ENCODE data around the gene DSG4.

DNA sequence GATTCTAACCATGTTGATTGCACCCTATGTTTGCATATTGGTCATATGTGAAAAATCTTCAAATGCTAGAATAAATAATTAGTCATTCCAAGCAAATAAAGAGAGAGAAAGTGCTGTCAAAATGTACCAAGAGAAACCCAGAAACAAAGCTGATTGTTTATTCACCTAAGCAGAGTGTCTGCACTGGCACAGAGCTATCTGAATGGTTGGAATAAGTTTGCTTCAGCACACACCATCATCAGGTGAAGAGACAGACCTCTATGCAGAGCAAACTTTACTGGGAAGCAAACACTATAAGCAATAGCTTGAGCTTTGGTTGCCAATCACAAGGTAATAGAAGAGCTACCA lies 25.4 kb downstream of the DSG4 start:
- TF ChIP-seq, protein P1, sequence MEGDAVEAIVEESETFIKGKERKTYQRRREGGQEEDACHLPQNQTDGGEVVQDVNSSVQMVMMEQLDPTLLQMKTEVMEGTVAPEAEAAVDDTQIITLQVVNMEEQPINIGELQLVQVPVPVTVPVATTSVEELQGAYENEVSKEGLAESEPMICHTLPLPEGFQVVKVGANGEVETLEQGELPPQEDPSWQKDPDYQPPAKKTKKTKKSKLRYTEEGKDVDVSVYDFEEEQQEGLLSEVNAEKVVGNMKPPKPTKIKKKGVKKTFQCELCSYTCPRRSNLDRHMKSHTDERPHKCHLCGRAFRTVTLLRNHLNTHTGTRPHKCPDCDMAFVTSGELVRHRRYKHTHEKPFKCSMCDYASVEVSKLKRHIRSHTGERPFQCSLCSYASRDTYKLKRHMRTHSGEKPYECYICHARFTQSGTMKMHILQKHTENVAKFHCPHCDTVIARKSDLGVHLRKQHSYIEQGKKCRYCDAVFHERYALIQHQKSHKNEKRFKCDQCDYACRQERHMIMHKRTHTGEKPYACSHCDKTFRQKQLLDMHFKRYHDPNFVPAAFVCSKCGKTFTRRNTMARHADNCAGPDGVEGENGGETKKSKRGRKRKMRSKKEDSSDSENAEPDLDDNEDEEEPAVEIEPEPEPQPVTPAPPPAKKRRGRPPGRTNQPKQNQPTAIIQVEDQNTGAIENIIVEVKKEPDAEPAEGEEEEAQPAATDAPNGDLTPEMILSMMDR (IDR thresholded peaks at IDR 0.05) = no peak
- TF ChIP-seq ZFX (IDR thresholded peaks at IDR 0.05; ENCODE audit: borderline replicate concordance) = no peak
